ENCODE measurements around the gene PPP6R1. TPM values are rescaled to one million over a fixed set of nuclear protein-coding genes. Genes with fewer than 3 reads are reported as not detected.
"Not testable (repeated sequence)": the region's sequence is repeated elsewhere in the genome, so short reads cannot be mapped to it uniquely, and the experiment has no call there.

PPP6R1 gene
- total RNA-seq, 1 donor from 2014 or later: 43.0 TPM

DNA sequence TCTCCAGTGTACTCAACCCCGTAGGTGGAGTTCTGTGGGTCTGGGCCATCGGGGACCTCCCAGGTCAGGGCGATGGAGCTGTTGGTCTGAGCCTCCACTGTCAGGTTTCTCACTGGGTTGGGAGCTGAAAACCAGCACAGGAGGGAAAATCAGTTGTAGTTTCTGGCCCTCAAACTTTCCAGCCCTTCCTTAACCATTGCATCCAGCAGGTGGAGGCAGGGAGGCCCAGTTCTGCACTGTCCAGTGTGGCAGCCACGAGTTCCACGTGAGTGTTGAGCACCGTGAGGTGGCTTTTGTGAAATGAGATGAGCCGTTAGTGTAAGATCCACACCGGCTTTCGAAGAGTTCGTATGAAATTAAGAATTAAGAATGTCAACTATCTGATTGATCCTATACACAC, 56.6 kb downstream of the PPP6R1 start:
- intact Hi-C loops (cut with DNase I); DNase-seq (ENCODE audit: low spot score): not testable (repeated sequence)

DNA sequence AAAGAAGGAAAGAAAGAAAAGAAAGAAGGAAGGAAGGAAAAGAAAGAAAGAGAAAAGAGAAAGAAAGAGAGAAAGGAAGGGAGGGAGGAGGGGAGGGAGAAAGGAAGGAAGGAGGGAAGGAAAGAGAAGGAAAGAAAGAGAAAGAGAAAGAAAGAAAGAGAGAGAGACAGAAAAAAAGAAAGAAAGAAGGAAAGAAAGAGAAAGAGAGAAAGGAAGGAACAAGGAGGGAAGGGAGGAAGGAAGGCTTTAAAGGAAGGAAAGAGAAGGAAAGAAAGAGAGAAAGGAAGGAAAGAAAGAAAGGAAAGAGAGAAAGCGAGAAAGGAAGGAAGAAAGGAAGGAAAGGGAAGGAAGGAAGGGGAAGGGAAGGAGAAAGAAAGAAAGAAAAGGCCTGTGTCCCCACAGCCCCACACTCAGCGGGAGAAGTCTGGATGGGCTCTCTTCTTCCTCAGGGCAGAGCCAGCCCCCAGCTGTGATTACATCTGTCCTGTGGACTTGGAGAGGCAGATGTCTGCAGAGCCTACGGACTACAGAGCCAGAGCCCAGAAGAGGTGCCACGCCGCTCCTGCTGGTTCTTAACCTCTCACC, 59.1 kb downstream of the PPP6R1 start:
- intact Hi-C loops (cut with DNase I): no loop called here
- no peak for DNase-seq (ENCODE audit: low spot score)

DNA sequence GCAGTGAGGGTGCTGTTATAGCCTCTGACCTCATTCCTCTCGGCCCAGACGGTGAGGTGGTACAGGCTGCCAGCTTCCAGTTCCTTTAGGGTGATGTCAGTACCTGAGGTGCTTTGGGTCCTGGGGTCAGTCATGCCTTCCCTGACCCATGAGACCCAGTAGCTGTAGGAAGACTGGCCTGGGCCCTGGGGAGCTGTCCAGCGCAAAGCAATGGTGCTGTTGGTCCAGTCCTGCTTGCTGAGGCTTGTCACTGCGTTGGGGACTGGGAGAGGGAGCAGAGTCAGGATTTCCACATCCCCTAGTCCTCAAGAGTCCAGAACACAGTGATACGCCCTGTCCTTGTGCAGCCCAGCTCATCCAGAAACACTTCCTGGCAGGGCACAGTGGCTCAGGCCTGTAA, 60.2 kb downstream of the PPP6R1 start:
- intact Hi-C loops (cut with DNase I): no loop called here
- no peak for DNase-seq (ENCODE audit: low spot score)

- intact Hi-C loops (cut with DNase I): no loop called here
Measured at GRCh38 chr19:55197528-55197927, 61.3 kb downstream of the PPP6R1 start.

GRCh38 chr19:55196803-55197202, 62.0 kb downstream of the PPP6R1 start:
- no peak for DNase-seq (ENCODE audit: low spot score)
- intact Hi-C loops (cut with DNase I): no loop called here

More at GRCh38 chr19:55197528-55197927, 61.3 kb downstream of the PPP6R1 start:
- no peak for DNase-seq (ENCODE audit: low spot score)

DNA sequence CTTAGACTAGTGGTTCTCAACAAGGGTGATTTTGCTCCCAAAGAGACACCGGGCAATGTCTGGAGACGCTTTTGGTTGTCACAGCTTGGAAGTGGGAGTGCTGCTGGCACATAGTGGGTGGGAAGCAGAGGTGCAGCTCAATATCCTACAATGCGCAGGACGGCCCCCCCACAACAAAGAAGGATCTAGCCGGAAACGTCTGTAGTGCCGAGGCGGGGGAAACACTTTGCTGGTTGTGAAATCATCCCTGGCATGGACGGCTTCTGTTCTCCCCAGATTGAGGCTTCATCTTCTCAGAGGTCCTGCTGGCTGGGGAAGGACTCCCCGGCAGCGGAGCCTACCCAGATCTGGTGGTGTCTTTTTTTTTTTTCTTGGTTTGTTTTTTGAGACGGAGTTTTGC, 65.3 kb downstream of the PPP6R1 start:
- intact Hi-C loops (cut with DNase I): no loop called here
- DNase-seq (ENCODE audit: low spot score): no peak

DNA sequence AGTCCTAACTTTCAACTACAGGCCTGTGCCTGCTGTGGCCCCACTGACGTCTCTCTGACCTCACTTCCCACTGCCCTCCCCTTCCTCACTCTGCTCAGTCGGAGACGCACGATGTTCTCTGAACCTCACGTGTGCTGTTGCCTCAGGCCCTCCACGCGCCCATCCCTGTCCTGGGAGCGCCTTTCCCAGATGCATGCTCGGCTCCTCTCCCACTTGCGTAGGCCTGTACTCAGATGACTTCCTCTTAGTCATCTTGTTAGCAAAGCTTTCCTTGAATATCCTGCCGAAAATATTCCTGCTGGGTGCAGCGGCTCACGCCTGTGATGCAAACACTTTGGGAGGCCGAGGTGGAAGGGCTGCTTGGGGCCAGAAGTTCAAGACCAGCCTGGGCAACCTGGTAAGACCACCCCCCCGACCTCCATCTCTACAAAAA, 69.4 kb downstream of the PPP6R1 start:
- intact Hi-C loops (cut with DNase I): no loop called here
- DNase-seq (ENCODE audit: low spot score): no peak

DNA sequence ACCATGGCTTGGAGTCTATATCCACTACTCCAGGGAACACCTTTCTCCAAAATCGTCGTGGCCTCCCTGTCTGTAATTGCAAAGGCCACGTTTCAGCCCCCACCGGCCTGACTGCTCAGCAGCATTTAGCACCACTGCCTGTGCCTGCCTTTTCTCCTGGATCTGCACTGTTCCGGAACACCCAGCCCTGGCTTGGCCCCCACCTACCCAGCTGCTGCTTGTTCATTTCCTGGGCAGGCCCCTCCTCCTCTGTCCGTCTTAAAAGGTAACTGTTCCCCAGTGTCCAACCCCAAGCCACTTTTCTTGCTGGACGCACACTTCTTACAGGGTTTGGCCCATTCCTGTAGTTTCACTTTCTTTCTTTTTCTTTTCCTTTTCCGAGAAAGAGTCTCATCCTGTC, 70.2 kb downstream of the PPP6R1 start:
- intact Hi-C loops (cut with DNase I): no loop called here
- no peak for DNase-seq (ENCODE audit: low spot score)

DNA sequence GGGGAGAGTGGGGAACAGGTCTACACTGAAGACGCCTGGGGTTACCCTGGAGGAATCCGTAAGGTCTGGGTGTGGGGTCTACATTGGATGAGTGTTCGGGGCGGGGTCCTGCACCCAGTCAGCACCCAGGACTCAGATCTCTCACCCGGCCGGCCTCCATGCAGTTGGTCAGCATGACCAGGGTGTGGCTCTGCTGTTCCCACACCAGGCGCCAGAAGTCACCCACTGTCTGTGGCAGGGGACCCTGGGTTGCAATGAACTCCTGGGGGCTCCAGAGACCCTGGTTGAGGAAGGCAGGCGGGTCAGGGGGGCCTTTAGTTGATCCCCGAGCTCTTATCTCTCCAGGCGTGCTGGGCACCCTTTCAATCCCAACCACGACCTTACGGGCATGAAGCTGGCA, 72.7 kb downstream of the PPP6R1 start:
- no peak for DNase-seq (ENCODE audit: low spot score)
- intact Hi-C loops (cut with DNase I): no loop called here

- DNase-seq (ENCODE audit: low spot score): no peak
- intact Hi-C loops (cut with DNase I): no loop called here
Measured at GRCh38 chr19:55181740-55182139, 77.1 kb downstream of the PPP6R1 start.

Small RNA genes within 50 kb of the gene (microRNA-seq; reads per million reads assigned to microRNA genes)
- gene MIR6802 (not detected), gene MIR6803 (1.3 reads per million), gene MIR6804 (not detected)

Other genes starting within 250 kb of the PPP6R1 start
- 0.65 TPM for gene GP6, start 220.8 kb downstream of the PPP6R1 start, total RNA-seq
- gene RDH13, start 195.9 kb downstream of the PPP6R1 start, total RNA-seq: 43.4 TPM
- gene EPS8L1, start 183.1 kb downstream of the PPP6R1 start, total RNA-seq: 1.9 TPM
- gene PPP1R12C, start 141.4 kb downstream of the PPP6R1 start, total RNA-seq: 215 TPM
- 187 TPM for gene TNNT1, start 109.8 kb downstream of the PPP6R1 start, total RNA-seq
- gene TNNI3, start 101.3 kb downstream of the PPP6R1 start, total RNA-seq: 7,865 TPM
- gene DNAAF3, start 92.4 kb downstream of the PPP6R1 start, total RNA-seq: 3.4 TPM
- 0.30 TPM for gene SYT5, start 78.7 kb downstream of the PPP6R1 start, total RNA-seq
- gene PTPRH, start 49.5 kb downstream of the PPP6R1 start, total RNA-seq: 3.7 TPM
- 1.6 TPM for gene TMEM86B, start 30.3 kb downstream of the PPP6R1 start, total RNA-seq
- 24.6 TPM for gene HSPBP1, start 21.1 kb upstream of the PPP6R1 start, total RNA-seq
- 8.8 TPM for gene BRSK1, start 25.0 kb upstream of the PPP6R1 start, total RNA-seq
- gene TMEM150B, start 66.3 kb upstream of the PPP6R1 start, total RNA-seq: 0.62 TPM
- gene KMT5C, start 80.9 kb upstream of the PPP6R1 start, total RNA-seq: 6.1 TPM
- not detected for gene COX6B2, start 95.7 kb upstream of the PPP6R1 start, total RNA-seq
- not detected for gene GARIN5B, start 104.2 kb upstream of the PPP6R1 start, total RNA-seq
- not detected for gene IL11, start 111.4 kb upstream of the PPP6R1 start, total RNA-seq
- gene TMEM190, start 117.8 kb upstream of the PPP6R1 start, total RNA-seq: not detected
- gene TMEM238, start 125.3 kb upstream of the PPP6R1 start, total RNA-seq: 0.65 TPM
- gene RPL28, start 126.9 kb upstream of the PPP6R1 start, total RNA-seq: 479 TPM
- gene UBE2S, start 148.8 kb upstream of the PPP6R1 start, total RNA-seq: 28.4 TPM
- not detected for gene SHISA7, start 184.3 kb upstream of the PPP6R1 start, total RNA-seq
- 50.8 TPM for gene ISOC2, start 202.6 kb upstream of the PPP6R1 start, total RNA-seq
- not detected for gene C19orf85, start 205.7 kb upstream of the PPP6R1 start, total RNA-seq
- 3.4 TPM for gene ZNF628, start 217.6 kb upstream of the PPP6R1 start, total RNA-seq
- 6.0 TPM for gene NAT14, start 226.2 kb upstream of the PPP6R1 start, total RNA-seq
- gene SSC5D, start 229.4 kb upstream of the PPP6R1 start, total RNA-seq: 7.7 TPM

Measured in cardiac septum (tissue), 1 donor.